ENCODE measurements around the gene RNF223.
"Not testable (repeated sequence)": the region's sequence is repeated elsewhere in the genome, so short reads cannot be mapped to it uniquely, and the experiment has no call there.

Gene RNF223

DNA sequence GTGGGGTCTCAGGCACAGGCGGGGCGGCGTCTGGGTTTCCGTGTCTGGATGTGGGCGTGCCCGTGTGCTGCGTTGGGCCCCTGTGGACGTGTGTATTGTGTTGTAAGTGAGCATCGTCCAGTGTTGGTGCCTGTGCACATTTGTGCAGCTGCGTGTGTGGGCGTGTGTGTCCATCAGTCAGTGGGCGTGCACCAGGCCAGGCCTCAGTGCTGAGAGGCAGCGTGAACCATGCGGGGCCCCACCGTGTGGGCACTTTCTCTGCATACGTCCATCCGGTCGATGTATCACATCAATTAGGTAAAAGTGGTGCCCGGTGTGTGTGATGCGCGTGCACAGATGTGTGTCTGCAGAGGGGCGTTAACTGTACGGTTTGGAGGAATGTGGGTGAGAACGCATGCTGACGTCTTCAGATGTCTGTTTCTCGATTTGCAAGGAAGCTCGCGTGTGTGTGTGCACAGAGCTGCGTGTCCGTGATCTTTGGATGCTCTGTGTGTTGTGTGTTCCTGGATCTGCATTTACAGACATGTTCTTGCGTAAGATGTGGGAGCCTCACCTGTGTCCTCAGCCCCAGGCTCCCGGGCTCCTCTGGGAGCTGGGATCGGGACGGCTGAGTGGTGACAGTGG is 29.5 kb downstream of the RNF223 start:
- DNase-seq (ENCODE audit: low read depth) = no peak

DNA sequence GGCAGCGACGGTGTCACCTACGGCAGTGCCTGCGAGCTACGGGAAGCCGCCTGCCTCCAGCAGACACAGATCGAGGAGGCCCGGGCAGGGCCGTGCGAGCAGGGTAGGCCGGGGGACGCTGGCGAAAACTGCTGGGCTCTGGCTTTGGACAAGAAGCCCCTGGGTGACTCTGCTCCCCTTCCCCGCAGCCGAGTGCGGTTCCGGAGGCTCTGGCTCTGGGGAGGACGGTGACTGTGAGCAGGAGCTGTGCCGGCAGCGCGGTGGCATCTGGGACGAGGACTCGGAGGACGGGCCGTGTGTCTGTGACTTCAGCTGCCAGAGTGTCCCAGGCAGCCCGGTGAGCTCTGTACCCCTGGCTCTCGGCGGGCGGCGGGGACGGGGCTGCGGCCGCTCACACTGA is 30.2 kb downstream of the RNF223 start:
- no peak for DNase-seq (ENCODE audit: low read depth)

DNA sequence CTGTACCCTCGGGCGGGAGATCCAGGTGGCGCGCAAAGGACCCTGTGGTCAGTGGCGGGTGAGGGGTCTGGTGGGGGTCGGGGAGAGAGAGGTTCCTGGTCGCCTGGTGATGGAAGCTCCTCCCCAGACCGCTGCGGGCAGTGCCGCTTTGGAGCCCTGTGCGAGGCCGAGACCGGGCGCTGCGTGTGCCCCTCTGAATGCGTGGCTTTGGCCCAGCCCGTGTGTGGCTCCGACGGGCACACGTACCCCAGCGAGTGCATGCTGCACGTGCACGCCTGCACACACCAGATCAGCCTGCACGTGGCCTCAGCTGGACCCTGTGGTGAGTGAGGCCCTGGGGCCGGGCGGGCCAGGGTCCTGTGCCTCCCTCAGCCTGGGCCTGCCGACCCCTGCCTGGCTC is 30.7 kb downstream of the RNF223 start:
- no peak for DNase-seq (ENCODE audit: low read depth)

DNA sequence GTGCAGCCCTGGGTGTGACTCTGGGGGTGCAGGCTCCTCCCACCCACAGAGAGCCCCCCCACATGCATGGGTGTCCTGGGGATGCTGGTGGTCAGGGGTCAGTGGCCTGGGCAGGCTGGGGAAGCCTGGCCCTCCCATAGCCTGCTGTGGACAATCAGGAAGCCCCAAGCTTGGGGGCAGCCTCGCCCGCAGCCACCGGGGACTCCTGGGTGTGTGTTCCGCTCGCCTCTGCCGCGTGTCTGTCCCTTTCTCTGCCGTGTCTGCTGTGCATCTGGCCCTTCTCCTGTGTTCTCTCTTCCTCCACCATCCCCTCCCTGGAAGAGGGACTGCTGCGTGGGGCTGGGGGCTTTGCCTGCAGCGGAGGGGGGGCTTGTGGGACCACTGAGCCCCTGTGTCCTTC is 31.3 kb downstream of the RNF223 start:
- DNase-seq (ENCODE audit: low read depth) = no peak

DNA sequence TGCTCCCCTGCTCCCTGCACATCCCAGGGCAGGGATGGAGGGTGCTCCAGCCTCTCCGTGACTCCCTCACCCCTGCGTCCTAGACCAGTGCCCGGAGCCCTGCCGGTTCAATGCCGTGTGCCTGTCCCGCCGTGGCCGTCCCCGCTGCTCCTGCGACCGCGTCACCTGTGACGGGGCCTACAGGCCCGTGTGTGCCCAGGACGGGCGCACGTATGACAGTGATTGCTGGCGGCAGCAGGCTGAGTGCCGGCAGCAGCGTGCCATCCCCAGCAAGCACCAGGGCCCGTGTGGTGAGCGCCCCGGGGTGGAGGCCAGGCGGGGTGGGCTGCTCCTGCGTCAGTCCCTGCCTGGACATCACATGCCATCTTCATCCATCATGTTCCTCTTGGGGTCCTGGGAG is 32.2 kb downstream of the RNF223 start:
- no peak for DNase-seq (ENCODE audit: low read depth)

DNA sequence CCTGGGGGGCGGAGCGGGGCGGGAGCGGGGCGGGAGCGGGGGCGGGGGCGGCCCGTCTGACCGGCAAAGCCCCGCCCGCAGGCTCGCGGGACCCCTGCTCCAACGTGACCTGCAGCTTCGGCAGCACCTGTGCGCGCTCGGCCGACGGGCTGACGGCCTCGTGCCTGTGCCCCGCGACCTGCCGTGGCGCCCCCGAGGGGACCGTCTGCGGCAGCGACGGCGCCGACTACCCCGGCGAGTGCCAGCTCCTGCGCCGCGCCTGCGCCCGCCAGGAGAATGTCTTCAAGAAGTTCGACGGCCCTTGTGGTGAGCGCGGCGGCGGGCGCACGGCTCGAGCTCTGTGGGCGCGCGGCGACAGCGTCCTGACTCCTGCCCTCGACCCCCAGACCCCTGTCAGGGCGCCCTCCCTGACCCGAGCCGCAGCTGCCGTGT is 33.0 kb downstream of the RNF223 start:
- no peak for DNase-seq (ENCODE audit: low read depth)

DNA sequence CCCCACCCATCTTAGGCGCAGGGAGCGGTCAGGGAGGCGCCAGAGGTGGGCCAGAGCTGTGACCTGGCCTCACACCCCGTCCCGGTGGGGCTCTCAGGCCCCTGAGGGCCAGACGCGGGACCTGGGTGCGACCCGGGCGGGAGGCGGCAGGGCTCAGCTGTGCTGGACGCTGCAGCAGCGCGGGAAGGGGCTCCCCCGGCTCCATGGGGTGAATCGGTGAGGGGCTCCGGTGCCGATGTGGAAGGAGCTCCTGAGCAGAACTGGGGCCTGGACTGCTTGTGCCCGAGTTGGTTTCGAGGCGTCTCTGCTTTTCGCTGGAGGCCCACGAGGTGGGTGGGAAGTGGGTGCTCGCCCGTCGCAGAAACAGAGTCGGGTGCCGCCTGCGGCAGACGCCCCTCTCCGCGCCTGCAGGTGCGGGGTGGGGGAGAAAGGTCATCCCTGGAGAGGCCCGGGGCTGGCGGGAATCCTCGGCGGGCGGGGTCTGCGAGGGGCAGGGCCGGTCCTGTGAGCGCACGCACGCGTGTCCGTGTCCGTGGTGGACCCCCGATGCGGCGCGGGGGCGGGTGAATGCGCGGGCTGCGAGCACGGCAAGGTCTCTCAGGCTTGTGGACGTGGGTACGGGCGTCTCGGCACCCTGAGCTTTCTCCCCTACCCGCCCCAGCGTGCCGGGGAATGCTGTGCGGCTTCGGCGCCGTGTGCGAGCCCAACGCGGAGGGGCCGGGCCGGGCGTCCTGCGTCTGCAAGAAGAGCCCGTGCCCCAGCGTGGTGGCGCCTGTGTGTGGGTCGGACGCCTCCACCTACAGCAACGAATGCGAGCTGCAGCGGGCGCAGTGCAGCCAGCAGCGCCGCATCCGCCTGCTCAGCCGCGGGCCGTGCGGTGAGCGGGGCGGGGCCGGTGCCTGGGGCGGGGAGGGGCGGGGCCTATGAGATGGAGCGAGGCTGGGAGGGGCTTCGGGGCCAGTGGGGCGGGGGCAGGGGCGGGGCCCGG is 33.8 kb downstream of the RNF223 start:
- DNase-seq (ENCODE audit: low read depth) = peak; percentile 63

DNA sequence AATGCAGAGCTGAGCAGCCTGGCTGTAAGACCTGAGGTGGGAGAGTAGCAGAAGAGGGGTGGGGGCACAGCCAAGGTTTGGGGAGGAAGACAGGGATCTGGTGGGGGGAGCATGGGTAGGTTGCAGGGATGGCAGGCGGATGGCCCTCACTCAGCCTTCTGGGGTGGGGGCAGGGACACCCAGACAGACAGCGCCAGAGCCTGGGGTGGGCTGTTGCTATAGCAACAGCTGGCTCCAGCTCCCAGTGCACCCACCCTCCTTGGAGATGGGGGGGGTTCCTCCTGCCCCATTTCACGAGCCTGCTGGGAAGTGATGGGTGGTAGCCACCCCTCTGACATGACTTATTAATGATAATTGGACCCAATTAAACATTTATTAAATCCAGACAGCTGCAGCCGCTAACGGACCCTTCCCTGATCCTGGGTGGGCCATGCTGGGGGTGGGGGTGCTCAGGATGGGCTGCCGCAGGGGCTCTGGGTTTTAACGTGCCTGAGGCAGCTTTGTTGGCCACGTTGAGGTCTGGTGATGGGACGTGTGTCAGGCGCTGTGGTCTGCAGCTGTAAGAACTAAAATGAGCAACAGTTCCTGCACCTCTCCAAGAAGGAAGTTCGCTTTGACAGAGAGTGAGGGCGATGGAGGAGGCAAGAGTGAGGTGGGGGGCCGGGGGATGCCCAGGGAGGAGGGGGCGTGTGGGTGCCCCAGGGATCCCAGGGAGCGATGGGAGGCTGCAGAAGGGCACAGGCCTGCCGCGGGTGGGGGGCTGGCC is 34.8 kb downstream of the RNF223 start:
- no peak for DNase-seq (ENCODE audit: low read depth)

DNA sequence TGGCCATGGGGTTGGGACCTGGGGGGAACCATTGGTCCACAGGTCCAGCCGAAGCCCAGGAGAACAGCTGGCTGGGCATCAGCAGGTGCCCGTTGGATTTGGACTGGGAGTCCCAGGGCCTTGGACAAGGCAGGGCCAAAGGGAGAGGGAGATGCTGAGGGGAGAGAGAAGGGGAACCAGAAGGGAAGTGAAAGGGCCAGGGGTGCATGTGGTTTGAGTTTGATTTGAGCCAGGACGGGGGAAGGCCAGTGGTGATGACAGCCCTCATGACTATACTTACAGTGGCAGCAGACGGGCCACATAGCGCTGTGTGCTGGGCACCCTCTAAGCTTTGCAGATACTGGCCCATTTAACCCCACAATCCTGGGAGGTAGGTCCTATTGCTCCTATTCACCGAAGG is 35.4 kb downstream of the RNF223 start:
- no peak for DNase-seq (ENCODE audit: low read depth)

DNA sequence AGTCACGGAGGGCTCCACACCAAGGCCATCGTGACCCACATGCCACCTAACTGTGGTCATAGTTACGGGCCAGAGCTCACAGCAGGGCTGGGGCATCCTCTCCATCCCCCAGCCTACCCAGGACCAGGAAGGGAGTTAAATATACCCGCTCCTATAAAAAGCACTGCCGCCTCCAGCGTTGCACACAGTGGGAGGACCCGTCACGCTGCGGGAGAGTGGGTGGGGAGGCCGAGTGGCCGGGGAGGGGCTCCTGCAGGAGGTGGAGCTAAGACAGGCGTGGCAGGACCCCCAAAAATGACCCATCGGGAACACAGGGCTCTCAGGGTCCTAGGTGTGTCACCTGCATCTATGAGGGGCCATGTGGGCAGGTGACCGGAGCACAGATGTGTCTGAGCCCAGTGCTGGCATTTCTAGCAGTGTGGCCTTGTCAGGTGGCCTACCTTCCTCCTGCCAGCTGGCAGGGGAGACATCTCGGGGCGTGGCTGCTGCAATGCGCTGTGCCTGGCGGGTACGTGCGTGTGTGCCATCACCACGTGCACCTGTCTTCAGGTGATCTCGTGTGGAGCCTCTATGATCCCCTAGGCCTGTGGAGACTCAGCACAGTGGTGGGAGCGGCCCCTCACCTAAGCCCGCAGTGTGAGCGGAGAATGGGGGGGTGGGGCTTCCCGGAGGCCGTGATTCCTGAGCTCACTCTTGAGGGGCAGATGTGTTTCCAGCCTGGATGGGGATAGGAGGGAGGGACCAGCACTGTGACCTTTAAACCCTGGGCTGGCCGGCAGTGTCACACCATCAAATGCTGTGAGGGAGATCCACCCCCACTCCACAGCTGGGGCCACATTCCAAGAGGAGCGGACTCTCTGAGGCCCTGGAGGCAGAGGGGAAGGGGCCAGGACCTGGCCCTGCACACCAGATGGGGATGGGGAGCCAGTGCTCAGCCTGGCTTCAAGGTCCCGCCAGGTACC is 36.5 kb downstream of the RNF223 start:
- DNase-seq (ENCODE audit: low read depth) = no peak

DNA sequence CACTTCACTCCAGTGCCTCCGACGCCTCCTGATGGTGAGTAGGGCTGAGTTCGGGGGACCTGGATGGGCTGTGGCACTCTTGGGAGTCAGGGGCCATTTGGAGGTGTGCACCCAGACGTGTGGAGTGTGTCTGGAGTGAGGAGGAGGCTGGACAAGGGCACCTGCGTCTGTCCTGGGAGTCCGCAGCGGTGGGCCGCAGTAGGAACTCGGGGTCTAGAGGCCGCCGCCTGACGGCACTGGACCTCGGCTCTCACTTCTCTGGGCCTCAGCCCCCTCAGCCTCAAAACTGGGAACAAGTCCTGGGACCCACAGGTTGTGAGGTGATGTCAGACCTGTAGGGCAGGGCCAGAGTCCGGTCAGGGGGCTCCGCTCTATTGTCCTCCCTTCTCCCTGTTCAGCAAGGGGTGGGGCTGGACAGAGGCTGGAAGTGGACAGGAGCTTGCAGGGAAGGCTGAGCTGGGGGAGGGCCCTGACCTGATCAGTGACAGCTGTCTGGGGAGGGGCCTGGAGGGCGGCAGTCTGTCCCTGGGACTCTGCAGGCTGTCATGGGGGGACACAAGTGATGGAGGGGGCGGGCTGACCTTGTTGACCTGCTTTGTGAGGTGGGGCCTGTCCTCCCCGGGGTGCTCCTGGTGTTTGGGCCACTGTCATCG is 38.7 kb downstream of the RNF223 start:
- DNase-seq (ENCODE audit: low read depth) = no peak

DNA sequence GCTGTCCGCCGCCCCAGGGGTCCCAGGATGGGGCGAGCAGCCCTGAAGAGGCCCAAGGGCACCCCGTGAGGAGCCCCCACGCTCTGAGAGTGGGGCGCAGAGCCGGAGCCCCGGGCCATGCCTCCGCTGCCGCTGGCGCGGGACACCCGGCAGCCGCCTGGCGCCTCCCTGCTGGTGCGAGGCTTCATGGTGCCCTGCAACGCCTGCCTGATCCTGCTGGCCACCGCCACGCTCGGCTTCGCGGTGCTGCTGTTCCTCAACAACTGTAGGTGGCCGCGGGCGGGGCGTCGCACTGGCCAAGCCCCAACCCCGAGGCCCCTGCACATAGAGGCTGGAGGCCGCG is 39.7 kb downstream of the RNF223 start:
- no peak for DNase-seq (ENCODE audit: low read depth)

DNA sequence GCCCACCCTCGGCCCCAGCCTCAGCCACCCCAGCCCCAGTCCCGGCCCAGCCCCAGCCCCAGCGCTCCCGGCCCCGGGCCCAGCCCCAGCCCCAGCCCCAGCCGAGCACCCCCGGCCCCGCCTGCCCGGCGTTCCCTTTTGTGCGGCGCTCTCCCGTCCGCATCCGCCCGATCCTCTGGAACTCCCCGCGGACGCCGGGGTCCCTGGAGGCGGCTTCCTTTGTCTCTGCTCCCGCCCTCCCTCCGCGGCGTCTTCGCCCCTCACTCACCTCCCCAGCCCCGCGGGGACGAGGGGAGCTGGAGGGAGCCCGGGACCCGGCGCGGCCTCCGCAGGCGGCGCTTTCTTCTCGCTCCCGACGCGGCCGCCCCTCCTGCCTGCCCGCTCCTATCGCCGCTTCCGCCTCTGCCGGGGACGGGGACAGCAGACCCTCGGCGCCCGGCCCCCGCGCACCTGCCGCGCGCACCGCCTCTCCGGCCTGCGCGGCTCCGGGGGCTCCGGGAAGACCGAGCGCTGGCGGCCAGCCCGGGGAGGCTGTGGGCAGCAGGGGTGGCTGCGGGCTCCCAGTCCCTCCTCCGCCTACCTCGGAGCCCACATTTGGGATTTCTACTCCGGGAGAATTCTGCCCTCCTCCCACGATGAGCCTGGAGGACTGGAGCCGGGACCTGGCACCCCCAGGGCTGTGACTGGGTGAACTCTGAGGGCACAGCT is 40.2 kb downstream of the RNF223 start:
- DNase-seq (ENCODE audit: low read depth) = no peak

DNA sequence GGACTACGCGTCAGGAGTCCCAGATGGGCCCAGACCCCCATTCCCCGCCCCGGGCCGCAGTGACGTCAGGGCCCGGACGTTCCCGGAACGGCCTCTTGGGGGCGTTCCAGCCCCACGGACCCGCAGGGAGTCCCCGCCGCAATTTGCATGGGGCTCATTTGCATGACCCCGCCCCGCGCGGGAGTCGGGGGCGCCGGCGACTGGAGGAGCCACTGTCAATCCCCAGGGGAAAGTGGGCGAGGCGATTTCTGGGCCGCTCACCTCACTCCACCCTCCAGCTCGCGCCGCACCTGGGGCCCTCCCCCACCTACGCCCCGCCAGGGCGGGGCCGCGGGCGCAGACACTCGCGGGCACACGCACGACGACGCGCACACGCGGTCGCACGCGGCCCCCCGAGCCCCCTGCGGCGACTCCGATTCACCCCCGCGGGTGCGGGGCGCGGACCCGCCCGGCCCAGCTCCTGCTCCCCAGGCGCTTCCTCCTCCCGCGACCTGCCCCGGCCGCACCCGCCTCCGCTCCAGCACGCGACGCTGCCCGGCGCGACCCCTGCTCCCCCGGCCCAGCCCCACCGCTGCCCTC is 41.0 kb downstream of the RNF223 start:
- DNase-seq (ENCODE audit: low read depth) = peak; percentile 55

DNA sequence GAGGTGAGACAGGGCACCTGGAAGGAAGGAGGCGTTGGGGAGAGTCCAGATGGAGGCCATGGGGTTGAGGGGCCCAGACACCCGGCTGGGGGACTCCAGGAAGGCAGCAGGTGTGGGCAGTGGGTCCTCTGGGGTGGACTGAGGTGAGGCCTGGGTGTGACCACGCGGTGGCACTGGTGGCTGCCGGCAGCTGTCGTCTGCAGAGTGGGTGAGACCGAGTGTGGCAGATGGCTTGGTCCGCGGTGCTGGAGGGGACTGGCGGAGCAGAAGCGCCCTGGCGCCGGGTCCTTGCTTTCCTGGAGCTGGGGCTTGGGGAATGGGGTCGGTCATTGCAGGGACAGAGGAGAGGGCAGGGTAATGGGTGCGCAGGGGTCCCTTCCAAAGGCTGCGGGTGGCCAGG is 41.7 kb downstream of the RNF223 start:
- no peak for DNase-seq (ENCODE audit: low read depth)

DNA sequence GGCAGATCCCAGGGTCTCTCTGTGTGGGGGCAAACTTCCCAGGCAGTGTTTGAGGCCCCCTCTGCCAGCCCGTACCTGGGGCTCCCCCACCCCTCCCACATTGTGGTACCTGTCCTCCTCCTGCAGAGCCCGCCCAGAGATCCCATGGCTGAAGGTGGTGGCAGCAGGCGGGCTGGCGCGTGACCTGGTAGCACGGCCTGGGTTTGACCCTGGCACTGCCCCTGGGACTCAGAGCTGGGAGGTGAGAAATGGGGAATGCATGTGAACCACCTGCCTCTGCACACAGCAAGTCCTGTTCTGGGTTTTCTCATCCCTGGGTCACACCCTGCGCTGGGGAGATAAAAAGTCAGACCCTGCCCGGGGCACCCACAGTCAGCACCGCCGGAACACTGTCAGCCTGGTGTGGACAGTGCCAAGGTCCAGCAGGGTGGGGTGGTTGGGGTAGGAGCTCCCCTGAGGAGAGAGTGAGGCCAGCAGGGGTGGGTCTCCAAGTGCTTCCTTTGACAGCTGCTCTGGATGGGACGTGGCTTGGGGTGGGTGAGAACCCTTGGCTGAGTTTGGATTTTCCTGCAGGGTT is 42.4 kb downstream of the RNF223 start:
- no peak for DNase-seq (ENCODE audit: low read depth)

DNA sequence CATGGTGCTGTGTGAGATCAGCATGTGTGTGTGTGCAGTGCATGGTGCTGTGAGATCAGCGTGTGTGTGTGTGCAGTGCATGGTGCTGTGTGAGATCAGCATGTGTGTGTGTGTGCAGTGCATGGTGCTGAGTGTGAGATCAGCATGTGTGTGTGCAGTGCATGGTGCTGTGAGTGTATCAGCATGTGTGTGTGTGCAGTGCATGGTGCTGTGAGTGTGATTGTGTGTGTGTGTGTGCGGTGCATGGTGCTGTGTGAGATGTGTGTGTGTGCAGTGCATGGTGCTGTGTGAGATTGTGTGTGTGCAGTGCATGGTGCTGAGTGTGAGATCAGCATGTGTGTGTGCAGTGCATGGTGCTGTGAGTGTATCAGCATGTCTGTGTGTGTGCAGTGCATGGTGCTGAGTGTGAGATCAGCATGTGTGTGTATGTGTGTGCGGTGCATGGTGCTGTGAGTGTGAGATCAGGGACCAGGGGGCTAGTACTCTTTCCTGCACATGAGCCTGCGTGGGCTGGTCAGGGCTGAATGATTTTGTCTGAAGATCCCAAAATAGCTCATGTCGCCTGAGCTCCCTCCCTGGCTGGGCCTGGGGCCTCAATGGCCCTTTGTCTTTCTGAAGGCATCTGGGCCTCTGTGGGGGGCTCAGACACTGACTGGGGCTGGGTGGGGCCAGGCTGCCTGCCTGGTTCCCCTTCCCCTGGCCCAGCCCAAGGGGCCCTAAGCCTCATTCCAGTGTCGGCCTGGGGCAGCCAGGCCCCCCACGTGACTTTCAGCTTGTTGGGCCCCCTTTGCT is 43.0 kb downstream of the RNF223 start:
- DNase-seq (ENCODE audit: low read depth) = not testable (repeated sequence)

DNA sequence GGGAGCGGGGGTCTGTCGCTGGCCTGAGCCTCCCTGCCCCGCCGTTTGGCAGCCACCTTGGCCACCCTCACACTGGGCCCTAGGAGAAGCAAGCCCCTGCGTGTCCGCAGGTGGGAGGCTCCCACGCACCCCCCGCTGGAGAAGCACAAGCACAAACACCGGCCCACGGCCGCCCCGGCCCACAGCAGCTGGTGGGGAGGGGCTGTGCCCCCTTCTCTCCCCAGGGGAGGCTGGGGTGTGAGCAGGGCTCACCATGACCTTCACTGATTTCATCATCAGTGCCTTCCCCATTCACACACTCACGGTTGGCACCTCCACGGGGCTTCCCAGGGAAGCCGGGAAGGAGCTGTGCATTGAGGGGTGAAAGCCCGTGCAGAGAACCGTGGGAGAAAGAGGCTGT is 46.3 kb downstream of the RNF223 start:
- no peak for DNase-seq (ENCODE audit: low read depth)

Data from stimulated activated CD8-positive, alpha-beta memory T cell treated with anti-CD3 and anti-CD28 coated beads, Interleukin-15, amount 100 ng/mL, for 1 hour (primary cell).